H1 (cell line): ENCODE results near the gene TRIM47. TPM values are rescaled to one million over a fixed set of nuclear protein-coding genes. Genes with fewer than 3 reads are reported as not detected.

Source experiments
- CTCF ChIA-PET: fragments of 300-600 bp; sonication (Branson Sonifier 250); formaldehyde crosslinking; loops from one replicate; lab custom pipeline; 2021; ENCODE audit not compliant: partially characterized antibody; lab: Charles Lee
- POLR2A ChIA-PET: fragments of 300-600 bp; sonication (Branson Sonifier 250); formaldehyde crosslinking; loops from one replicate; lab custom pipeline; 2021; ENCODE audit warnings: inconsistent platforms; ENCODE audit not compliant: partially characterized antibody; lab: Charles Lee
- DNase-seq, 2 experiments: peaks; one replicate each; pipeline versions ENCODE4 v3.0.0 to v3.0.0-alpha.2; 2010 to 2022; ENCODE audit warnings: low spot score in 2 of 2, low read depth in 1 of 2, mixed read lengths in 1 of 2
- FAIRE-seq: peaks from 2 replicates; lab custom pipeline; 2011; peaks lifted over from hg19 to GRCh38; lab: Jason Lieb, UNC
- H2AFZ ChIP-seq: 2 replicates; pipeline ENCODE4 v1.8.1; 2012; ENCODE audit warnings: low read length, inconsistent platforms
- H2AK5ac ChIP-seq: 2 replicates; pipeline ENCODE4 v1.6.1; 2013; ENCODE audit warnings: low read depth, low read length
- H2BK120ac ChIP-seq: replicated peaks from 2 replicates; pipeline ENCODE3; 2013; ENCODE audit warnings: low read depth, low read length, inconsistent platforms
- H2BK12ac ChIP-seq: 2 replicates; pipeline ENCODE4 v1.6.1; 2013; ENCODE audit warnings: low read depth, low read length
- H2BK15ac ChIP-seq: 2 replicates; pipeline ENCODE4 v1.6.1; 2013; ENCODE audit warnings: low read length
- H2BK20ac ChIP-seq: 2 replicates; pipeline ENCODE4 v1.6.1; 2013; ENCODE audit warnings: low read length
- H2BK5ac ChIP-seq: 2 replicates; pipeline ENCODE4 v1.6.1; 2013; ENCODE audit warnings: low read depth, low read length
- H3K14ac ChIP-seq: 2 replicates; pipeline ENCODE4 v1.6.1; 2013; ENCODE audit warnings: inconsistent platforms; ENCODE audit not compliant: insufficient read length
- H3K18ac ChIP-seq: 2 replicates; pipeline ENCODE4 v1.6.1; 2013; ENCODE audit warnings: low read length; ENCODE audit errors: extremely low read depth
- H3K23ac ChIP-seq: 2 replicates; pipeline ENCODE4 v1.6.1; 2013; ENCODE audit warnings: inconsistent platforms; ENCODE audit not compliant: insufficient read length
- H3K23me2 ChIP-seq: 2 replicates; pipeline ENCODE4 v1.6.1; 2013; ENCODE audit warnings: low read depth, low read length
- H3K27ac ChIP-seq: 2 replicates; pipeline ENCODE4 v1.6.1; 2011; ENCODE audit warnings: low read depth, low read length, inconsistent platforms
- H3K27me3 ChIP-seq, 4 experiments: replicated peaks in 1 of 4; 1 replicate in 1 of 4; 2 replicates in 3 of 4; pipeline versions ENCODE4 v1.6.1 to v1.8.1; 2011 to 2013; ENCODE audit warnings: low read length in 3 of 4, mild to moderate bottlenecking in 3 of 4, inconsistent platforms in 2 of 4, mixed read lengths in 2 of 4, moderate library complexity in 1 of 4; ENCODE audit not compliant: control insufficient read depth in 3 of 4, insufficient read depth in 3 of 4; ENCODE audit errors: extremely low read depth in 1 of 4
- H3K36me3 ChIP-seq, 4 experiments: 2 replicates each; pipeline versions ENCODE4 v1.6.1 to v1.8.1; 2011 to 2013; ENCODE audit warnings: mild to moderate bottlenecking in 4 of 4, low read length in 3 of 4, moderate library complexity in 2 of 4, control low read depth in 1 of 4, inconsistent platforms in 1 of 4; ENCODE audit not compliant: insufficient read depth in 4 of 4, control insufficient read depth in 2 of 4
- H3K4ac ChIP-seq: replicated peaks from 2 replicates; pipeline ENCODE3; 2013; ENCODE audit warnings: low read length, low read depth, mixed read lengths, inconsistent platforms; ENCODE audit not compliant: insufficient read length
- H3K4me1 ChIP-seq, 4 experiments: replicated peaks in 1 of 4; 1 replicate in 1 of 4; 2 replicates in 3 of 4; pipeline versions ENCODE4 v1.6.1 to v1.8.1; 2011 to 2013; ENCODE audit warnings: low read length in 3 of 4, inconsistent platforms in 2 of 4, mixed read lengths in 1 of 4; ENCODE audit not compliant: insufficient read depth in 4 of 4, control insufficient read depth in 3 of 4
- H3K4me2 ChIP-seq, 2 experiments: 2 replicates each; pipeline versions ENCODE4 v1.6.1 to v1.8.1; 2011 to 2013; ENCODE audit warnings: low read depth in 2 of 2, low read length in 2 of 2, control low read depth in 1 of 2, inconsistent platforms in 1 of 2, mild to moderate bottlenecking in 1 of 2; ENCODE audit not compliant: insufficient read depth in 1 of 2
- H3K4me3 ChIP-seq, 4 experiments: fragments of 200-600, 300-600 bp in 1 of 4; sonication (generic), shearing (Covaris generic), sonication (Bioruptor Twin) in 1 of 4; 2 replicates each; pipeline versions ENCODE4 v1.5.1 to v1.8.1; 2011 to 2016; ENCODE audit warnings: low read length in 4 of 4, low read depth in 3 of 4, control low read depth in 2 of 4, inconsistent platforms in 2 of 4, mild to moderate bottlenecking in 2 of 4, mixed read lengths in 1 of 4, moderate library complexity in 1 of 4; ENCODE audit not compliant: insufficient read depth in 2 of 4; ENCODE audit errors: extremely low read depth in 1 of 4
- H3K56ac ChIP-seq: replicated peaks from 2 replicates; pipeline ENCODE3; 2013; ENCODE audit warnings: low read depth, mild to moderate bottlenecking, mixed read lengths, low read length, inconsistent platforms; ENCODE audit not compliant: insufficient read length
- H3K79me1 ChIP-seq: 2 replicates; pipeline ENCODE4 v1.6.1; 2013; ENCODE audit warnings: low read depth, low read length, control low read depth
- H3K79me2 ChIP-seq, 2 experiments: 2 replicates each; pipeline versions ENCODE4 v1.6.1 to v1.8.1; 2012 to 2013; ENCODE audit warnings: low read length in 2 of 2, mild to moderate bottlenecking in 2 of 2, inconsistent platforms in 1 of 2; ENCODE audit not compliant: insufficient read depth in 2 of 2, control insufficient read depth in 1 of 2
- H3K9ac ChIP-seq, 4 experiments: replicated peaks in 1 of 4; 1 replicate in 1 of 4; 2 replicates in 3 of 4; pipeline versions ENCODE4 v1.6.1 to v1.8.1; 2011 to 2013; ENCODE audit warnings: low read depth in 3 of 4, low read length in 3 of 4, control low read depth in 2 of 4, mild to moderate bottlenecking in 2 of 4, moderate library complexity in 2 of 4, inconsistent platforms in 1 of 4; ENCODE audit errors: extremely low read depth in 1 of 4
- H3K9me3 ChIP-seq, 2 experiments: 2 replicates each; pipeline versions ENCODE4 v1.6.1 to v1.8.1; 2012 to 2013; ENCODE audit warnings: mild to moderate bottlenecking in 2 of 2, moderate library complexity in 2 of 2, control low read depth in 1 of 2, inconsistent platforms in 1 of 2, low read depth in 1 of 2, low read length in 1 of 2, mixed read lengths in 1 of 2; ENCODE audit not compliant: insufficient read depth in 2 of 2
- H4K20me1 ChIP-seq, 2 experiments: replicated peaks in 1 of 2; 2 replicates each; pipeline versions ENCODE3 to v1.8.1; 2011 to 2013; ENCODE audit warnings: inconsistent platforms in 2 of 2, low read length in 2 of 2, mild to moderate bottlenecking in 1 of 2; ENCODE audit not compliant: insufficient read depth in 2 of 2, control insufficient read depth in 1 of 2
- H4K5ac ChIP-seq: 2 replicates; pipeline ENCODE4 v1.6.1; 2013; ENCODE audit warnings: low read length, low read depth, mixed read lengths, inconsistent platforms; ENCODE audit not compliant: insufficient read length
- H4K8ac ChIP-seq: 2 replicates; pipeline ENCODE4 v1.8.0; 2013; ENCODE audit warnings: mild to moderate bottlenecking, moderate library complexity, low read length, inconsistent platforms; ENCODE audit not compliant: insufficient read depth; ENCODE audit errors: extremely low read depth
- H4K91ac ChIP-seq: replicated peaks from 2 replicates; pipeline ENCODE3; 2013; ENCODE audit warnings: low read length, mixed read lengths, inconsistent platforms; ENCODE audit not compliant: insufficient read length
- KDM1A ChIP-seq: fragments of 200-600, 300-600 bp; sonication (generic); IDR thresholded peaks from 2 replicates; pipeline ENCODE4 v1.7.1; 2016; ENCODE audit warnings: mild to moderate bottlenecking, low read length, borderline replicate concordance
- NANOG ChIP-seq: IDR thresholded peaks from 2 replicates; pipeline ENCODE4 v1.6.1; 2011; ENCODE audit warnings: low read length, low read depth, mild to moderate bottlenecking, inconsistent platforms; ENCODE audit not compliant: insufficient read depth, poor library complexity, severe bottlenecking
- RAD21 ChIP-seq, 2 experiments: IDR thresholded peaks in 1 of 2; conservative IDR thresholded peaks in 1 of 2; 2 replicates each; pipeline ENCODE4 v1.6.1; 2011; ENCODE audit warnings: low read depth in 2 of 2, low read length in 2 of 2, improper control_type of control experiment in 1 of 2, inconsistent platforms in 1 of 2, mild to moderate bottlenecking in 1 of 2, moderate library complexity in 1 of 2
- SAP30 ChIP-seq: fragments of 300-600 bp; sonication (generic); IDR thresholded peaks from 2 replicates; pipeline ENCODE4 v1.7.1; 2012; ENCODE audit warnings: low read length, moderate library complexity, mild to moderate bottlenecking, inconsistent platforms; ENCODE audit not compliant: insufficient read depth, insufficient replicate concordance
- SIN3A ChIP-seq, 2 experiments: IDR thresholded peaks in 1 of 2; conservative IDR thresholded peaks in 1 of 2; 2 replicates each; pipeline ENCODE4 v1.6.1; 2011 to 2012; ENCODE audit warnings: low read length in 2 of 2, improper control_type of control experiment in 1 of 2, low read depth in 1 of 2, mild to moderate bottlenecking in 1 of 2
- TBP ChIP-seq: IDR thresholded peaks from 2 replicates; pipeline ENCODE4 v1.6.1; 2011; ENCODE audit warnings: low read depth, low read length, improper control_type of control experiment
- WGBS, 2 experiments: shearing (Covaris generic) in 1 of 2; methylation state at CpG; one replicate each; pipeline versions ENCODE4 v1.1.6 to v1.1.7; 2013 to 2015; ENCODE audit warnings: low lambda C conversion rate in 2 of 2, mixed read lengths in 2 of 2, inconsistent platforms in 1 of 2, low coverage in 1 of 2, missing lambda C conversion rate in 1 of 2; ENCODE audit not compliant: insufficient replicate concordance in 2 of 2, insufficient coverage in 1 of 2, insufficient read length in 1 of 2; ENCODE audit errors: extremely low coverage in 1 of 2, missing lambda C conversion rate in 1 of 2; 5-methylcytosine and 5-hydroxymethylcytosine counted together
- polyA plus RNA-seq, 7 experiments: library from polyadenylated mRNA; depleted of rRNA in 3 of 7; stranded (reverse) in 5 of 7; unstranded in 2 of 7; fragments of >200 nt in 5 of 7; fragments of 200-250 nt in 2 of 7; gene quantifications; 1 replicate in 5 of 7; 2 replicates in 1 of 7; 4 replicates in 1 of 7; pipeline versions ENCODE4 v1.2.1 to v1.2.3, GENCODE V29; 2011 to 2013; ENCODE audit warnings: missing spikeins in 2 of 7, mixed read lengths in 2 of 7
- total RNA-seq: library from RNA; stranded (reverse); fragmentation: NEBNext Ultra II Directional; extraction: Animal tissue kit (Norgen Biotek cat#: 25700); gene quantifications from 2 replicates; pipeline ENCODE4 v1.2.1, GENCODE V29; 2021

Gene TRIM47
- total and polyA plus RNA-seq, 2 of the 8 experiments (the other 6 are each of a cell fraction or from before 2014, with no cell fraction given): 6.3 to 6.4 TPM

DNA sequence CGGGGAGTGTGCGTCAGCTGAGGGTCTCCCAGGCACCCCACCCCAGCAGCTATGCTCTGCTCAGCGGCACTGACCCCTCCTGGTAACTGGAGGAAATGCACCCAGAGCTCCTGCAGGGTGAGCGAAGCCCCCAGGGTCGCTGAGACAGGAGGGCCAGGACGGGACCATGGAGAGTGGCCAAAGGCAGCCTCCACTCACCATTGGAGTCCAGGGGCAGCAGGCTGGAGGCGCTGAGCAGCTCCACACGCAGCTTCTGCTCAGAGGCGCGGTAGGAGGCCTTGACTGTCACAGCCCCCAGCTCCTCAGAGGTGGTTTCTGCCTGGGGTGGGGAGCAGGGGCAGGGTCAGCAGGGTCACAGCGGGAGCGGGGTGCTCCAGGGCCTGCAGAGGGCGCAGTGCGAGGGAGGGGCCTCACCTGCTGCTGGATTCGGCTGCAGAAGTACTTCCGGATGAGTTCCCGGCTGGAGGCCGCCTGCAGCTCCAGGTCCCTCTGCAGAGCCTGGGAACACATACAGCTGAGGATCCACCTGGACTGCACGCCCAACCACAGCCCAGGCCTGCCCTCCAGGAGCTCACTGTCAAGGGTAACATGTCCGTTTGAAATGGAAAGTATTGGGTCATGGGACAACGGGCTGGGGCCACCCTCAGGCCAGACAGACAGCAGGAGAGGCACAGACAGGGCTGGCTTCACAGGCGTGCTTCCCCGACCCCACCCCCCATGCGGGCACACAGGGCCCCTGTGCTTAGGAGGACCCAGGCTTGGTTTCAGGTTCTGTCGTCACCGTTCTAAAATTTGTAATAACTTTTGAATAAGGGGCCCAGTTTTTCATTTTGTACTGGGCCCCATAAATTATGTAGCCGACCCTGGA lies 48.0 kb downstream of the TRIM47 start:
- Histone ChIP-seq H3K23ac (no peak overlapping the region), H3K9ac (no peak overlapping the region), H3K36me3 (peaks cover 0 to 4% (median 0%) of the 10 kb centered on the region in 4 experiments; a peak in 2 of 8 replicates), H4K91ac (peak overlapping the region; percentile 93), H2AK5ac (0 out of 2 replicates have a peak overlapping the region, but pooled peaks have one; percentile 33), H3K4me3 (peak overlapping the region in 1 of 4 experiments; percentile 11; a peak in 1 of 8 replicates), H3K27me3 (no peaks in the 10 kb centered on the region), H3K79me1 (0 out of 2 replicates have a peak, but pooled peaks cover 2% of the 10 kb centered on the region), H3K27ac (no peak overlapping the region), H2BK5ac (peak overlapping the region; percentile 92; the same call in 1 of the 2 replicates), H3K18ac (peak overlapping the region; percentile 93; the same call in 1 of the 2 replicates), H2BK15ac (peak overlapping the region; percentile 75; the same call in 1 of the 2 replicates), H2BK20ac (peak overlapping the region; percentile 72; the same call in 1 of the 2 replicates), H3K79me2 (no peaks in the 10 kb centered on the region), H2BK12ac (peak overlapping the region; percentile 60; the same call in 1 of the 2 replicates), H3K23me2 (peaks cover 2% of the 10 kb centered on the region; the same call in 1 of the 2 replicates), H3K14ac (no peak overlapping the region), H3K9me3 (no peaks in the 10 kb centered on the region), H2BK120ac (no peak overlapping the region), H2AFZ (no peak overlapping the region), H4K8ac (peak overlapping the region; percentile 66), H3K4me1 (peaks cover 0 to 38% (median 27%) of the 10 kb centered on the region in 4 experiments; a peak in 6 of 7 replicates), H3K4ac (peak overlapping the region; percentile 39), H3K56ac (no peak overlapping the region), H4K5ac (peak overlapping the region; percentile 70), H3K4me2 (peak overlapping the region; percentile 21 to 48), H4K20me1 (no peaks in the 10 kb centered on the region)
- CTCF ChIA-PET: interaction anchor here (0.6 to 21.9 kb wide), 42 partner anchors 14 to 416 kb away, joined by 3 to 563 read pairs (median 5); partner anchors contain the start of genes GALK1, SMIM5, TRIM65 and UNC13D
- DNase-seq (peak; percentile 70 to 90), FAIRE-seq (no peak)
- WGBS, 2 experiments: 61% methylated on average over 26 of the region's 27 CpGs; no CpG with 5 or more reads in 1 of the 2 experiments
- POLR2A ChIA-PET: interaction anchor here (0.9 to 16.0 kb wide), 10 partner anchors 14 to 150 kb away, joined by 3 to 216 read pairs (median 3); partner anchors contain the start of genes MRPL38, UNC13D, UNK and WBP2
- TF ChIP-seq TBP: 0 out of 2 replicates have a peak, but pooled peaks have one; percentile 31
- TF ChIP-seq RAD21 (IDR thresholded peaks at IDR 0.05 in 1 of 2, conservative IDR thresholded peaks at IDR 0.05 in 1 of 2; ENCODE audit: low read depth in 2 of 2, low read length in 2 of 2): peak; percentile 22 to 37; a peak in 2 of 4 replicates
- no peak for TF ChIP-seq KDM1A
- TF ChIP-seq NANOG: no peak
- no peak for TF ChIP-seq SAP30
- peak in 1 of 2 experiments; percentile 61; a peak in 1 of 4 replicates for TF ChIP-seq SIN3A (conservative IDR thresholded peaks at IDR 0.05 in 1 of 2, IDR thresholded peaks at IDR 0.05 in 1 of 2; ENCODE audit: low read depth in 1 of 2, low read length in 2 of 2)
